Endothelial cell of umbilical vein (primary cell): ENCODE data around the gene CES5A.

Experiments used
- CTCF ChIP-seq, 2 donors: IDR thresholded peaks; 1 replicate in 1 of 2; 2 replicates in 1 of 2; pipeline ENCODE4 v1.5.1; 2011; ENCODE audit warnings: low read length in 2 of 2, mild to moderate bottlenecking in 2 of 2, moderate library complexity in 2 of 2, control low read depth in 1 of 2, inconsistent platforms in 1 of 2, low read depth in 1 of 2; ENCODE audit not compliant: insufficient read depth in 1 of 2; ENCODE audit errors: extremely low read depth in 1 of 2
- MAX ChIP-seq: IDR thresholded peaks from 2 replicates; pipeline ENCODE4 v1.6.1; 2011; ENCODE audit not compliant: insufficient read depth, insufficient read length

- TF ChIP-seq CTCF (IDR thresholded peaks at IDR 0.05; ENCODE audit: extremely low read depth in 1 of 2, insufficient read depth in 1 of 2, low read depth in 1 of 2, low read length in 2 of 2) (no peak), MAX (no peak)
These were observed 64.7 kb downstream of the CES5A start for GRCh38 chr16:55810451-55810961.
